ENCODE data around the gene KRT5.
"Not testable (repeated sequence)": the region's sequence is repeated elsewhere in the genome, so short reads cannot be mapped to it uniquely, and the experiment has no call there.

Gene KRT5

GRCh38 chr12:52506858-52507715 lies 13.1 kb downstream of the KRT5 start:
- TF ChIP-seq CTCF (IDR thresholded peaks at IDR 0.05; ENCODE audit: low read depth, low read length, missing control alignments), result peak; percentile 55
- no peak for DNase-seq (ENCODE audit: low read depth)

GRCh38 chr12:52502877-52503276 lies 17.3 kb downstream of the KRT5 start:
- TF ChIP-seq CTCF (IDR thresholded peaks at IDR 0.05; ENCODE audit: low read depth, low read length, missing control alignments), result no peak
- DNase-seq (ENCODE audit: low read depth), result no peak
- H3K4me3 ChIP-seq (ENCODE audit: low read depth, low read length), result no peak overlapping the region

More at GRCh38 chr12:52506858-52507715, 13.1 kb downstream of the KRT5 start:
- H3K4me3 ChIP-seq (ENCODE audit: low read depth, low read length), result no peak overlapping the region

- no peak overlapping the region for H3K4me3 ChIP-seq (ENCODE audit: low read depth, low read length)
- no peak for DNase-seq (ENCODE audit: low read depth)
- TF ChIP-seq CTCF (IDR thresholded peaks at IDR 0.05; ENCODE audit: low read depth, low read length, missing control alignments), result no peak
These were observed 18.7 kb downstream of the KRT5 start for GRCh38 chr12:52501490-52501889.

GRCh38 chr12:52500574-52500973 lies 19.6 kb downstream of the KRT5 start:
- not testable (repeated sequence) for H3K4me3 ChIP-seq (ENCODE audit: low read depth, low read length); DNase-seq (ENCODE audit: low read depth)

GRCh38 chr12:52499806-52500560 lies 20.2 kb downstream of the KRT5 start:
- no peak overlapping the region for H3K4me3 ChIP-seq (ENCODE audit: low read depth, low read length)
- no peak for DNase-seq (ENCODE audit: low read depth)
- TF ChIP-seq CTCF (IDR thresholded peaks at IDR 0.05; ENCODE audit: low read depth, low read length, missing control alignments), result no peak

GRCh38 chr12:52498946-52499345 lies 21.2 kb downstream of the KRT5 start:
- DNase-seq (ENCODE audit: low read depth), result no peak
- no peak for TF ChIP-seq CTCF (IDR thresholded peaks at IDR 0.05; ENCODE audit: low read depth, low read length, missing control alignments)
- H3K4me3 ChIP-seq (ENCODE audit: low read depth, low read length), result no peak overlapping the region

- no peak overlapping the region for H3K4me3 ChIP-seq (ENCODE audit: low read depth, low read length)
- DNase-seq (ENCODE audit: low read depth), result no peak
- TF ChIP-seq CTCF (IDR thresholded peaks at IDR 0.05; ENCODE audit: low read depth, low read length, missing control alignments), result no peak
These were observed 22.2 kb downstream of the KRT5 start for GRCh38 chr12:52497975-52498374.

Data from GM12864 (cell line).